ENCODE results near the gene TBC1D9.

DNA sequence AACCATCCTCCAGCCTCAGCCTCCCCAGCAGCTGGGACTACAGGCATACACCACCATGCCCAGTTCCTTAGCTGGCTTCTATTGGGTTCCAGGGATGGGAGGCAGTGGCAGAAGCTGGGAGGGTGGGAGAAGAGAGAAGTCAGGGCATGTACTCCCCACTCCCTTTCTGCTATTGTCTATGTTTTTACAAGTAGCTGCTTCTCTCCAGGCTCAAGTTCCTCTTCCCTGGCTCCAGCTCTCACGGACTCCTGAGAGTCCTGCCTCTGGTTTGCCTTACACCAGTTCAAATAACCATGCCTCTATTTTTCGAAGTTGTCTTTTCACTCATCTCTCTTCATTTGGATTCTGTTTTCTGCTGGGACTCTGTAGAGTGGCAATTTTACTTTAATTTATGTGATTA lies 2.9 kb downstream of the TBC1D9 start:
- TF ChIP-seq, protein P1, sequence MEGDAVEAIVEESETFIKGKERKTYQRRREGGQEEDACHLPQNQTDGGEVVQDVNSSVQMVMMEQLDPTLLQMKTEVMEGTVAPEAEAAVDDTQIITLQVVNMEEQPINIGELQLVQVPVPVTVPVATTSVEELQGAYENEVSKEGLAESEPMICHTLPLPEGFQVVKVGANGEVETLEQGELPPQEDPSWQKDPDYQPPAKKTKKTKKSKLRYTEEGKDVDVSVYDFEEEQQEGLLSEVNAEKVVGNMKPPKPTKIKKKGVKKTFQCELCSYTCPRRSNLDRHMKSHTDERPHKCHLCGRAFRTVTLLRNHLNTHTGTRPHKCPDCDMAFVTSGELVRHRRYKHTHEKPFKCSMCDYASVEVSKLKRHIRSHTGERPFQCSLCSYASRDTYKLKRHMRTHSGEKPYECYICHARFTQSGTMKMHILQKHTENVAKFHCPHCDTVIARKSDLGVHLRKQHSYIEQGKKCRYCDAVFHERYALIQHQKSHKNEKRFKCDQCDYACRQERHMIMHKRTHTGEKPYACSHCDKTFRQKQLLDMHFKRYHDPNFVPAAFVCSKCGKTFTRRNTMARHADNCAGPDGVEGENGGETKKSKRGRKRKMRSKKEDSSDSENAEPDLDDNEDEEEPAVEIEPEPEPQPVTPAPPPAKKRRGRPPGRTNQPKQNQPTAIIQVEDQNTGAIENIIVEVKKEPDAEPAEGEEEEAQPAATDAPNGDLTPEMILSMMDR (IDR thresholded peaks at IDR 0.05): no peak
- no peak for TF ChIP-seq ZFX (IDR thresholded peaks at IDR 0.05; ENCODE audit: borderline replicate concordance)

All from 22Rv1 (cell line).